Activated T-cell treated with anti-CD3 and anti-CD28 coated beads, Interleukin-2, amount 50 U/mL, for 72 hours (primary cell): ENCODE data around the gene KRT77. TPM values are rescaled to one million over a fixed set of nuclear protein-coding genes. Genes with fewer than 3 reads are reported as not detected.

ENCODE experiments used
- ATAC-seq, 2 donors: fragments of 150-1000 bp; cut with Tn5 transposase; replicated peaks in 1 of 2; 2 replicates each; pipeline ENCODE4 v1.10.0; 2021; ENCODE audit warnings: moderate library complexity in 2 of 2, mild to moderate bottlenecking in 1 of 2
- DNase-seq, 2 donors: peaks; one replicate each; pipeline ENCODE4 v3.0.0; 2021 to 2022; ENCODE audit warnings: mixed read lengths in 1 of 2
- H3K27ac Mint-ChIP-seq: one replicate; pipeline ENCODE4 v1.8.0; 2022; ENCODE audit warnings: mild to moderate bottlenecking, moderate library complexity, mixed read lengths
- H3K27me3 Mint-ChIP-seq: one replicate; pipeline ENCODE4 v1.8.0; 2022; ENCODE audit warnings: low read depth, mixed read lengths
- H3K36me3 Mint-ChIP-seq, 2 donors: one replicate each; pipeline ENCODE4 v1.8.0; 2022; ENCODE audit warnings: mixed read lengths in 2 of 2, mild to moderate bottlenecking in 1 of 2; ENCODE audit not compliant: insufficient read depth in 2 of 2
- H3K4me1 Mint-ChIP-seq: one replicate; pipeline ENCODE4 v1.8.0; 2022; ENCODE audit warnings: low read depth, mixed read lengths
- H3K4me3 Mint-ChIP-seq, 2 donors: one replicate each; pipeline ENCODE4 v1.8.0; 2022; ENCODE audit warnings: mild to moderate bottlenecking in 2 of 2, mixed read lengths in 2 of 2, moderate library complexity in 2 of 2
- H3K9me3 Mint-ChIP-seq, 2 donors: one replicate each; pipeline ENCODE4 v1.8.0; 2022; ENCODE audit warnings: mixed read lengths in 2 of 2
- total RNA-seq, 2 donors: library from RNA; stranded (reverse); gene quantifications; one replicate each; pipeline ENCODE4 v1.2.3, GENCODE V29; 2022

Gene KRT77
- total RNA-seq, 2 donors from 2014 or later: not detected

DNA sequence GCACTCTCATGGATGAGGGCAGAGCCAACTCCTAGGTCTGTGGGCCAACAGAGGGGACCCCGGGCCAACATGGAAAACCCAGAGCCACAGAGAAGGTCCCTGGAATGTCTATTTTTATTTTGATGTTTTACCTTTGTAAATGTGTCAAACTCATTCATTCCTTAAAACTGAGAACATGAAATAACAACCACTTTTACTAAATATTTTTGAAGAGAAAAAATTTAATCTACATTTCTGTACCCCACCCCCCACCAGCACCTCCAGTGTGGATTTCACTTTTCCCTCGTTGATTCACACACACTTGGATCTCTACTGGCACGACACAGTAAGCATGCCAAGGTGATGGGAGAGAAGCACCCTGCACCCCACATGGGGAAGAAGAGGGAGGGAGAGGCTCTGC, 6.7 kb downstream of the KRT77 start:
- no peaks in the 10 kb centered on the region for H3K9me3 Mint-ChIP-seq
- peaks cover 10% of the 10 kb centered on the region for H3K4me1 Mint-ChIP-seq
- no peak for DNase-seq
- no peak overlapping the region for H3K4me3 Mint-ChIP-seq
- H3K27me3 Mint-ChIP-seq: peaks cover 11% of the 10 kb centered on the region
- no peak overlapping the region for H3K27ac Mint-ChIP-seq
- ATAC-seq: no peak
- no peaks in the 10 kb centered on the region for H3K36me3 Mint-ChIP-seq

DNA sequence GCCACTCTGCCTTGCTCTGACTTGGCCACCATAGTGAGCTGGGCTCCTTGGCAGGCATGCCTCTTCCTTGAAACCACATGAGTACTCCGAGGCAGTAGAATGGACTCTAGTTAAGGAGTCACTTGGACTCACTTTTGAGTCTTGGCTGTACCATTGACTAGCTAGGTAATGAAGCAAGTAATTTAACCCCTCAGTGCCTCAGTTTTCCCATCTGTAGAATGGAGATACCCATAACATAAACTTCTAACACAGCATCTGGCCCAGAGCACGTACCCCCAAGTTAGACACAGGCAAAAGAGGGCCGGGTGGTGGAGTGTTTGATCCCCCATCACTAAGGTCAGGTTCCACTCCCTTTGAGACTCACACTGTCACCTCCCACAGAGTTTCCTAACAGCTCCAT, 8.3 kb downstream of the KRT77 start:
- Mint-ChIP-seq H3K4me1 (peaks cover 25% of the 10 kb centered on the region), H3K9me3 (no peaks in the 10 kb centered on the region), H3K36me3 (no peaks in the 10 kb centered on the region), H3K27ac (no peak overlapping the region), H3K27me3 (peaks cover 11% of the 10 kb centered on the region), H3K4me3 (no peak overlapping the region)
- ATAC-seq: no peak
- DNase-seq: no peak

GRCh38 chr12:52694151-52694550, 9.2 kb downstream of the KRT77 start:
- DNase-seq (no peak), ATAC-seq (no peak)
- no peak overlapping the region for H3K27ac Mint-ChIP-seq
- no peaks in the 10 kb centered on the region for H3K9me3 Mint-ChIP-seq
- peaks cover 11% of the 10 kb centered on the region for H3K27me3 Mint-ChIP-seq
- H3K4me1 Mint-ChIP-seq: peaks cover 29% of the 10 kb centered on the region
- H3K36me3 Mint-ChIP-seq: no peaks in the 10 kb centered on the region
- no peak overlapping the region for H3K4me3 Mint-ChIP-seq

- Mint-ChIP-seq H3K9me3 (no peaks in the 10 kb centered on the region), H3K4me1 (peaks cover 29% of the 10 kb centered on the region), H3K27me3 (peaks cover 11% of the 10 kb centered on the region), H3K27ac (no peak overlapping the region), H3K4me3 (no peak overlapping the region), H3K36me3 (no peaks in the 10 kb centered on the region)
- ATAC-seq: no peak
- no peak for DNase-seq
These were observed 10.1 kb downstream of the KRT77 start for GRCh38 chr12:52693261-52693660.

DNA sequence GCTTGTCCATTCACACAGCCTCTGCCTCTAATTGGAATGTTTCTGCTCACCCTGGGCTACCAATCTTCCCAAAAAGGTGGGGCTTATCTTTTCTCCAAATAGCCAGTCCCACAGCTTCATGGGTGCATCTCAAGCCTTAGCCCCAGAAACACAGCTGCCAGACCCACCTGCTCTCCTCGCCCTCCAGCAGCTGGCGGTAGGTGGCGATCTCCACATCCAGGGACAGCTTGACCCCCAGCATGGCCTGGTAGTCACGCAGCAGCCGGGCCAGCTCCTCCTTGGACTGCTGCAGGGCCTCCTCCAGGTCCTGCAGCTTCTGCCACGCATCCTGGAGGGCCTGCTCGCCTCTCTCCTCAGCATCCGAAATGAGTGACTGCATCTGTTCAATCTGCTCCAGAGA, 11.1 kb downstream of the KRT77 start:
- H3K4me3 Mint-ChIP-seq: peak overlapping the region in 1 of 2 donors; percentile 29
- H3K27ac Mint-ChIP-seq: no peak overlapping the region
- H3K9me3 Mint-ChIP-seq: no peaks in the 10 kb centered on the region
- DNase-seq (no peak), ATAC-seq (no peak)
- no peaks in the 10 kb centered on the region for H3K36me3 Mint-ChIP-seq
- H3K27me3 Mint-ChIP-seq: peaks cover 11% of the 10 kb centered on the region
- peaks cover 34% of the 10 kb centered on the region for H3K4me1 Mint-ChIP-seq

GRCh38 chr12:52691841-52692150, 11.5 kb downstream of the KRT77 start:
- peak overlapping the region; percentile 79 for H3K4me3 Mint-ChIP-seq
- no peak overlapping the region for H3K27ac Mint-ChIP-seq
- H3K4me1 Mint-ChIP-seq: peaks cover 34% of the 10 kb centered on the region
- DNase-seq (no peak), ATAC-seq (no peak)
- no peaks in the 10 kb centered on the region for H3K36me3 Mint-ChIP-seq
- peaks cover 11% of the 10 kb centered on the region for H3K27me3 Mint-ChIP-seq
- H3K9me3 Mint-ChIP-seq: no peaks in the 10 kb centered on the region

DNA sequence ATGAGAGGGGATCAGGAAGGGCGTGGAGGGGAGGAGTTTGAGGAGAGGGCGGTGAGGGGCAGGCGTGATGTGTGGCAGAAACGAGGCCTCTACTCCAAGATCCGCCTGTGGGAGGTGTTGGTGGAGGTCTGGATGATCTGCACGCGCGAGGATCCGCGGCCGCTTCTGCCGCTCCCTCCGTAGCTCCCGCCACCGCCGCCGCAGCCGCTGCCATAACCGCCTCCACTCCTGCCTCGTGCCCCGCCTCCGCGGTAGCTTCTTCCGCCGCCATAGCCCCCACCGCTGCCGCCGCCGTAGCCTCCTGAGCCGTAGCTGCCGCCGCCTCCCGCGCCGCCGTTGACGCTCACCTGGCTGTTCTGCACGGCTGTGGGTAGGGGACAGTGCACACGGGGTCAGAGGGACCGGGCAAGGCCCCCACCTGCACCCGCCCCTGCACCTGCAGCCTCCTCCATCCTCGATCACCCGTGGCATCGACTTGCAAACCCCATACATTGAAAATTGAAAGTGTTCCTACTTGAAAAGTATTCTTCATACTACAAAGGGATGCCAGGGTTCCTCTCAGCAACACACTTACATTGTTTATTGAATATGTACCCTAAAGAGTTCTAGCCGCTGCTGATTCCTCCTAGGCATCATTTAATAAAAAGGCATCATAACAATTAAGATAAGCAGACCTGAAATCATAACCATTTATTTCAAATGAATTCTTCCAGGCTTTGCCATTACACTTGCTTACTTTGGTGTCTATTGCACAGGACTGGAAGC, 12.1 kb downstream of the KRT77 start:
- ATAC-seq: peak; percentile 77 to 80
- H3K27ac Mint-ChIP-seq: no peak overlapping the region
- peak; percentile 56 to 69 for DNase-seq
- H3K27me3 Mint-ChIP-seq: peaks cover 11% of the 10 kb centered on the region
- peaks cover 34% of the 10 kb centered on the region for H3K4me1 Mint-ChIP-seq
- no peaks in the 10 kb centered on the region for H3K36me3 Mint-ChIP-seq
- H3K9me3 Mint-ChIP-seq: no peaks in the 10 kb centered on the region
- peak overlapping the region; percentile 79 for H3K4me3 Mint-ChIP-seq

GRCh38 chr12:52690351-52691075, 12.8 kb downstream of the KRT77 start:
- ATAC-seq (no peak), DNase-seq (no peak)
- H3K9me3 Mint-ChIP-seq: no peaks in the 10 kb centered on the region
- no peak overlapping the region for H3K27ac Mint-ChIP-seq
- peaks cover 34% of the 10 kb centered on the region for H3K4me1 Mint-ChIP-seq
- H3K27me3 Mint-ChIP-seq: peaks cover 11% of the 10 kb centered on the region
- H3K4me3 Mint-ChIP-seq: peak overlapping the region; percentile 79
- no peaks in the 10 kb centered on the region for H3K36me3 Mint-ChIP-seq

GRCh38 chr12:52689936-52690335, 13.4 kb downstream of the KRT77 start:
- no peak overlapping the region for H3K4me3 Mint-ChIP-seq
- H3K9me3 Mint-ChIP-seq: no peaks in the 10 kb centered on the region
- ATAC-seq (no peak), DNase-seq (no peak)
- no peaks in the 10 kb centered on the region for H3K36me3 Mint-ChIP-seq
- peaks cover 11% of the 10 kb centered on the region for H3K27me3 Mint-ChIP-seq
- peaks cover 34% of the 10 kb centered on the region for H3K4me1 Mint-ChIP-seq
- H3K27ac Mint-ChIP-seq: no peak overlapping the region

DNA sequence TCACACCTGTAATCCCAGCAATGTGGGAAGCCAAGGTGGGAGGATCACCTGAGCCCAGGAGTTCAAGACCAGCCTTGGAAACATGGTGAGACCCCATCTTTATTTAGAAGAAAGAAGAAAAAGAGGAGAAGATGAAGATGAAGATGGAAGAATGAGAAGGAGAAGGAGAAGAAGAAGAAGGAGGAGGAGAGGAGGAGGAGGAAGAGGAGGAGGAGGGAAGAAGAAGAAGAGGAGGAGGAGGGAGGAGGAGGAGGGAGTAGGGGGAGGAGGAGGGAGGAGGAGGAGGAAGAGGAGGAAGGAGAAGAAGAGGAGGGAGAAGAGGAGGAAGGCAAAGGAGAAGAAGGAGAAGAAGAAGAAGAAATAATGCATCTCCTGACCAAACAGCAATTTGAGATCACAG, 14.1 kb downstream of the KRT77 start:
- DNase-seq: no peak
- Mint-ChIP-seq H3K27me3 (peaks cover 11% of the 10 kb centered on the region), H3K4me1 (peaks cover 34% of the 10 kb centered on the region), H3K36me3 (no peaks in the 10 kb centered on the region), H3K9me3 (no peaks in the 10 kb centered on the region), H3K27ac (no peak overlapping the region), H3K4me3 (no peak overlapping the region)
- ATAC-seq: no peak

- Mint-ChIP-seq H3K9me3 (no peaks in the 10 kb centered on the region), H3K4me3 (no peak overlapping the region), H3K27ac (no peak overlapping the region), H3K36me3 (no peaks in the 10 kb centered on the region), H3K27me3 (peaks cover 11% of the 10 kb centered on the region), H3K4me1 (peaks cover 34% of the 10 kb centered on the region)
- DNase-seq (no peak), ATAC-seq (no peak)
These were observed 14.8 kb downstream of the KRT77 start for GRCh38 chr12:52688481-52688880.

DNA sequence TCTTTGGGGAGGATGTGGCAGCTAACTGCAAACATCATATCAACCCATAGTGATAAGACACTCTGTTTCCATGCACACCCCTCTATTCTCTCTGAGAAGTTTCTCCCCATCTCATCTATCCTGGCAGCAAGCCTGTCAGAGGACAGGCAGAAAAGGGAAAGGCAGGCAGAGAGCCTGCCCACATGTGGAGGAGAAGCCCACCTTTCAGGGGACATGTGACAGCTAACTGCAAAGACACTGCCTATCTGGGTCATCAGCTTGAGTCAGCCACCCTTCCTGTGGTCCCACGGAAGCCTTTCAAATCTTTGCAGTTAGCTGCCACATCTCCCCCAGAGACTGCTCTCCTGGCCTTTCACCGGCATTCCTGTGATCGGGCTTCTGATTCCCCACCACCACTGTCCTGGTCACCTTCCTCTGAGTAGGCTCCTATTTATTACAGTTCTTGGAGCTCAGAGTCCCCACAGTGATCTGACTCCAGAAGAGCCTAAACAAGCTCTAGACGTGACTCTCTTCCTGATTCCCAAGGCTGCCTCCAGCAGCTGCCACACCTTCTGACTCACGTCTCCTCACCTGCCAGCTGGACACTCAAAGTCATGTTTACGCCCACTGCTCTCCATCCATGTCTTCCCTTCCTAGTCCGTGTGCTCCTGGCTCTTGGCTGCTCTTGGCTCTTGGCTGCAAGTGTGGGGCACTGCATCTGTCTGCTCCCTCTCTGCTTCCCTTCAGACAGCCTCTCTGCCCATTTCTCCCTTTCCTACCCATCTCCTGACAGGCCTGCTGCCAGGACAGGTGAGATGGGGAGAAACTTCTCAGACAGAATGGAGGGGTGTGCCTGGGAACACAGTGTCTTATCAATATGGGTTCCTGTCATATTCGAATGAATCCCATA, 15.6 kb downstream of the KRT77 start:
- ATAC-seq (no peak), DNase-seq (no peak)
- Mint-ChIP-seq H3K9me3 (no peaks in the 10 kb centered on the region), H3K27me3 (peaks cover 5% of the 10 kb centered on the region), H3K4me1 (peaks cover 29% of the 10 kb centered on the region), H3K4me3 (no peak overlapping the region), H3K27ac (no peak overlapping the region), H3K36me3 (no peaks in the 10 kb centered on the region)
